GM12801 (cell line): ENCODE data around the gene CREBL2.

ENCODE experiments used
- CTCF ChIP-seq: IDR thresholded peaks from one replicate; pipeline ENCODE4 v1.5.1; 2011; ENCODE audit warnings: control low read depth; ENCODE audit not compliant: insufficient read length; ENCODE audit errors: extremely low read depth

Gene CREBL2

DNA sequence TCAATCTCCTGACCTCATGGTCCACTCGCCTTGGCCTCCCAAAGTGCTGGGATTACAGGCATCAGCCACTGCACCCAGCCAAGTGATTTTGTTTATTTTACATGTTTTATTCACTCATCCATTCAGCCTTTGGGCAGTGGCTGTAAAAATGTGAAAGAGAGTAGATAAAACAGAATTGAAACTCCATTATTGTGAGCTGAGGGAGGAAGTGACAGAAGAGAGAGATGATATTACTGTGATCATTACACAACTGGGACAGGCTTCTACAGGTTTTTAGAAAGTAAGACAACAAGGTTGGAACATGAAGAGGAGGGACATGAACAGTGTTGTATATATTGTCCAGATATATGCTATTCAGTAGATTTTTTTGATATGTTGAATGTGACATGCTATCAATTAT, 25.0 kb downstream of the CREBL2 start:
- no peak for TF ChIP-seq CTCF

DNA sequence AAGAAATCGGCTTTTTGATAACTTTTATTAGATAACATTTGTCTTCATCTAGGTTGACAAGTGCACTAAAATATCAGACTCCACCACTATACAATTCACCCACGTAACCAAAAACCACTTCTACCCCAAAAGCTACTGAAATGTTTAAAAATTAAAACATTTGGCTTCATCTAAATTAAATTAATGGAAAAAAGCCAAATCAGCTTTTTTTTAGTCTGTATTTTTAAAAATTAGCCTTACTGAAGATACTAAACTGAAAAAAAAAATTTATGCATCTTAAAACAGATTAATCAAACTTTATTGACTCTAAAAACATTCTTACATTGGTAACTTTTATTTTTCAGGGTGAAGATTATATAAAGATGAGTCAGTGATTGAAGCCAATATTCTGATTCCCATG, 30.0 kb downstream of the CREBL2 start:
- TF ChIP-seq CTCF = no peak

DNA sequence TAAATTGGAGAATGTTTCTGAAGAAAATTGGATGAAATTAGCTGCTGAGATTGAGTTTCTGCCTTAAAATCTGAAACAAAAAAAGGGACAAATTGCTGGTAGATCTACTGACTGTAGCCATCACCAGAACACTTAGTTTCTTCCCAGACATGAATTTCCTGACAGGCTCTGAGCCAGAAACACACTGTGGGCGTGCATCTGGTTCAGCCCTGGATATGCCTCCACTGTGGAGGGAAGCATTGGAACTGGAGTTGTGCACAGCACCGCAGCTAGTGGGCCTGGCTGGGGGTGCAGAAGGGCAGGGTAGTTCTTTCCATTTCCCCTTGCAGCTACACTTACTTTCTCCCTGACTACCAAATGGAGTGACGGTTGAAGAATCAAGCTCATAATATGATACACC, 31.2 kb downstream of the CREBL2 start:
- TF ChIP-seq CTCF = no peak

DNA sequence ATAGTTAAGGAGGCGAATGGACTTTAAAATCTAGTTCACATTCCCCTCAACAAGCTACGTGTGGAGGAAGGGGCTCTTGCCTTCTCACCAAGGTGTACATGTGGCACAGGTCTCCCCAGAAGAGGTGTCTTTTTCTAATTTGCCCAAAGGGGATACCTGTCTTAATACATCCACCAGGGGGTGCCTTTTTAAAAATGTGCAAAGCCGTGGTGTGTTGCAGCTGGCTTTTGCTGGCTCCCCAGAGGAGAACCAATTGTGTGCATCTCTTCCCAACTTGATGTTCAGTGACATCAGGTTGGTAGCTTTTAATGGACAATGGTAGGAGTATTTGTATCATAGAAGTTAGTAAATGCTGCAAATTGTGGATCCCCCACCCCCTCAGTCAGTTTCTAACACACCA, 33.8 kb downstream of the CREBL2 start:
- no peak for TF ChIP-seq CTCF

- TF ChIP-seq CTCF = no peak
Observed at GRCh38 chr12:12646483-12647072, 34.9 kb downstream of the CREBL2 start.

- TF ChIP-seq CTCF = no peak
Observed at GRCh38 chr12:12648284-12648683, 36.6 kb downstream of the CREBL2 start.

DNA sequence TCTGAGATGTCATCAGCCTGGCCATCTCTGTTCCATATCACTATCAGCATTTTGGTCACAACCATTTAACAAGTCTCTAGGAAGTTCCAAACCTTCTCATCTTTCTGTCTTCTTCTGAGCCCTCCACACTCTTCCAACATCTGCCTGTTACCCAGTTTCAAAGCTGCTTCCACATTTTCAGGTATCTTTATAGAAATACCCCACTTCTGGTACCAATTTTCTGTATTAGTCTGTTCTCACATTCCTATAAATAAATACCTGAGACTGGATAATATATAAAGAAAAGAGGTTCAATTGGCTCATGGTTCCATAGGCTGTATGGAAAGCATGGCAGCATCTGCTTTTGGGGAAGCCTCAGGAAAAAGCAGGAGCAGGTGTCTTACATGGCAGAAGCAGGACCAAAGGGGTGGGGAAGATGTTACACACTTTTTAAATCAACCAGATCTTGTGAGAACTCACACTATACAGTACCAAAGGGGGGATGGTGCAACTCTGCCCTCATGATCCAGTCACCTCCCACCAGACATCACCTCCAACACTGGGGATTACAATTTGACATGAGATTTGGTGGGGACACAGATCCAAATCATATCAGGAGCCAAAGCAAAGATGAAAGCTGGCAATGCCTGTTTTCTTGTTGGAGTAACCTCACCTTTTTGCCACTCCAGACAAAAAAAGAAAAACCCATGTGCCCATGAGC, 37.4 kb downstream of the CREBL2 start:
- TF ChIP-seq CTCF = no peak
